CD4-positive, CD25-positive, alpha-beta regulatory T cell (primary cell): Measurements from ENCODE around the gene USP12. TPM values are rescaled to one million over a fixed set of nuclear protein-coding genes. Genes with fewer than 3 reads are reported as not detected.

Experiments used
- ATAC-seq, 2 donors: fragments of 150-1000 bp; cut with Tn5 transposase; one replicate each; pipeline ENCODE4 v1.10.0; 2021; ENCODE audit warnings: low read depth in 2 of 2, moderate number of reproducible peaks in 2 of 2, moderate library complexity in 1 of 2
- DNase-seq, 3 donors: peaks; one replicate each; pipeline versions ENCODE4 v3.0.0 to v3.0.0-alpha.2; 2012 to 2022; ENCODE audit warnings: mixed read lengths in 1 of 3
- H3K27ac ChIP-seq: one replicate; pipeline ENCODE4 v1.7.0; 2013; ENCODE audit warnings: mild to moderate bottlenecking, low read length; ENCODE audit not compliant: insufficient read depth, poor library complexity, severe bottlenecking
- H3K27me3 ChIP-seq: one replicate; pipeline ENCODE4 v1.7.0; 2013; ENCODE audit warnings: low read length; ENCODE audit not compliant: control insufficient read depth, insufficient read depth
- H3K36me3 ChIP-seq: one replicate; pipeline ENCODE4 v1.7.0; 2013; ENCODE audit warnings: mild to moderate bottlenecking, low read length, moderate library complexity; ENCODE audit not compliant: control insufficient read depth, insufficient read depth
- H3K4me1 ChIP-seq: 2 replicates; pipeline ENCODE4 v1.7.0; 2013; ENCODE audit warnings: mild to moderate bottlenecking, low read length; ENCODE audit not compliant: insufficient read depth, control insufficient read depth, poor library complexity, severe bottlenecking
- H3K4me3 ChIP-seq: one replicate; pipeline ENCODE4 v1.7.0; 2013; ENCODE audit warnings: low read depth, mild to moderate bottlenecking, low read length, moderate library complexity
- H3K9me3 ChIP-seq, 2 experiments: 1 replicate in 1 of 2; 2 replicates in 1 of 2; pipeline ENCODE4 v1.7.0; 2013; ENCODE audit warnings: low read length in 2 of 2, mild to moderate bottlenecking in 1 of 2, moderate library complexity in 1 of 2; ENCODE audit not compliant: control insufficient read depth in 2 of 2
- H3K27ac Mint-ChIP-seq, 3 donors: one replicate each; pipeline ENCODE4 v1.8.0; 2020 to 2022; ENCODE audit warnings: mild to moderate bottlenecking in 3 of 3, mixed read lengths in 3 of 3, moderate library complexity in 2 of 3
- H3K27me3 Mint-ChIP-seq: one replicate; pipeline ENCODE4 v1.8.0; 2022; ENCODE audit warnings: mild to moderate bottlenecking, mixed read lengths
- H3K36me3 Mint-ChIP-seq: one replicate; pipeline ENCODE4 v1.8.0; 2020; ENCODE audit warnings: mixed read lengths
- H3K4me1 Mint-ChIP-seq, 4 donors: one replicate each; pipeline ENCODE4 v1.8.0; 2020 to 2022; ENCODE audit warnings: mixed read lengths in 4 of 4, mild to moderate bottlenecking in 1 of 4
- H3K4me3 Mint-ChIP-seq, 4 donors: one replicate each; pipeline ENCODE4 v1.8.0; 2020 to 2022; ENCODE audit warnings: mild to moderate bottlenecking in 4 of 4, mixed read lengths in 4 of 4, moderate library complexity in 3 of 4
- H3K9me3 Mint-ChIP-seq, 7 donors: one replicate each; pipeline ENCODE4 v1.8.0; 2020 to 2022; ENCODE audit warnings: mixed read lengths in 7 of 7, mild to moderate bottlenecking in 3 of 7, moderate library complexity in 2 of 7
- polyA plus RNA-seq, 4 donors: library from polyadenylated mRNA; unstranded; fragments of 300-500 nt; fragmentation: Illumina TruSeq; gene quantifications; one replicate each; pipeline ENCODE4 v1.2.3, GENCODE V29; 2021
- total RNA-seq: library from RNA; stranded (reverse); gene quantifications from one replicate; pipeline ENCODE4 v1.2.3, GENCODE V29; 2022

USP12 gene
- total and polyA plus RNA-seq, 5 donors from 2014 or later = 13.5 to 67.6 (median 16.9) TPM

- DNase-seq = peak in 1 of 3 donors; percentile 16
- no peaks in the 10 kb centered on the region for H3K27me3 Mint-ChIP-seq
- peaks cover 3% of the 10 kb centered on the region for H3K36me3 Mint-ChIP-seq
- peaks cover 0 to 4% (median 0%) of the 10 kb centered on the region in 7 donors for H3K9me3 Mint-ChIP-seq
- peaks cover 0 to 5% (median 0%) of the 10 kb centered on the region in 4 donors for H3K4me1 Mint-ChIP-seq
- Histone ChIP-seq H3K9me3 (no peaks in the 10 kb centered on the region), H3K27ac (no peak overlapping the region), H3K36me3 (no peaks in the 10 kb centered on the region), H3K27me3 (no peaks in the 10 kb centered on the region), H3K4me3 (no peak overlapping the region), H3K4me1 (no peaks in the 10 kb centered on the region)
- ATAC-seq = no peak
- no peak overlapping the region for H3K4me3 Mint-ChIP-seq
- H3K27ac Mint-ChIP-seq = peak overlapping the region in 1 of 3 donors; percentile 82
These were observed 32.2 kb upstream of the USP12 start for GRCh38 chr13:27203854-27204253.

GRCh38 chr13:27203186-27203585, 31.6 kb upstream of the USP12 start:
- no peak overlapping the region for H3K27ac Mint-ChIP-seq
- no peaks in the 10 kb centered on the region for H3K27me3 Mint-ChIP-seq
- no peaks in the 10 kb centered on the region for H3K9me3 ChIP-seq
- H3K27ac ChIP-seq = no peak overlapping the region
- no peak for ATAC-seq
- H3K9me3 Mint-ChIP-seq = peaks cover 0 to 2% (median 0%) of the 10 kb centered on the region in 7 donors
- H3K4me3 Mint-ChIP-seq = no peak overlapping the region
- no peaks in the 10 kb centered on the region for H3K36me3 ChIP-seq
- H3K27me3 ChIP-seq = no peaks in the 10 kb centered on the region
- no peak overlapping the region for H3K4me3 ChIP-seq
- peaks cover 3% of the 10 kb centered on the region for H3K36me3 Mint-ChIP-seq
- peaks cover 0 to 5% (median 0%) of the 10 kb centered on the region in 4 donors for H3K4me1 Mint-ChIP-seq
- DNase-seq = no peak
- no peaks in the 10 kb centered on the region for H3K4me1 ChIP-seq

- ATAC-seq (no peak), DNase-seq (no peak)
- Mint-ChIP-seq H3K4me3 (no peak overlapping the region), H3K27ac (no peak overlapping the region), H3K9me3 (no peaks in the 10 kb centered on the region), H3K36me3 (no peaks in the 10 kb centered on the region), H3K4me1 (peaks cover 0 to 5% (median 0%) of the 10 kb centered on the region in 4 donors), H3K27me3 (peaks cover 4% of the 10 kb centered on the region)
- Histone ChIP-seq H3K4me1 (no peaks in the 10 kb centered on the region), H3K27ac (no peak overlapping the region), H3K9me3 (no peaks in the 10 kb centered on the region), H3K4me3 (no peak overlapping the region), H3K27me3 (no peaks in the 10 kb centered on the region), H3K36me3 (no peaks in the 10 kb centered on the region)
These were observed 30.1 kb upstream of the USP12 start for GRCh38 chr13:27201661-27202060.

- DNase-seq = no peak
- H3K9me3 Mint-ChIP-seq = peaks cover 0 to 2% (median 0%) of the 10 kb centered on the region in 7 donors
- no peak overlapping the region for H3K27ac Mint-ChIP-seq
- Histone ChIP-seq H3K9me3 (no peaks in the 10 kb centered on the region), H3K4me3 (no peak overlapping the region), H3K36me3 (no peaks in the 10 kb centered on the region), H3K27me3 (no peaks in the 10 kb centered on the region), H3K27ac (no peak overlapping the region), H3K4me1 (no peaks in the 10 kb centered on the region)
- ATAC-seq = no peak
- no peaks in the 10 kb centered on the region for H3K36me3 Mint-ChIP-seq
- H3K27me3 Mint-ChIP-seq = peaks cover 4% of the 10 kb centered on the region
- H3K4me1 Mint-ChIP-seq = peaks cover 0 to 5% (median 0%) of the 10 kb centered on the region in 4 donors
- no peak overlapping the region for H3K4me3 Mint-ChIP-seq
These were observed 28.9 kb upstream of the USP12 start for GRCh38 chr13:27200413-27201070.

GRCh38 chr13:27199696-27200095, 28.1 kb upstream of the USP12 start:
- DNase-seq (no peak), ATAC-seq (no peak)
- Histone ChIP-seq H3K9me3 (no peaks in the 10 kb centered on the region), H3K4me1 (no peaks in the 10 kb centered on the region), H3K27ac (no peak overlapping the region), H3K27me3 (peaks cover 5% of the 10 kb centered on the region), H3K4me3 (no peak overlapping the region), H3K36me3 (no peaks in the 10 kb centered on the region)
- Mint-ChIP-seq H3K27ac (no peak overlapping the region), H3K36me3 (no peaks in the 10 kb centered on the region), H3K9me3 (peaks cover 0 to 4% (median 0%) of the 10 kb centered on the region in 7 donors), H3K27me3 (peaks cover 13% of the 10 kb centered on the region), H3K4me3 (no peak overlapping the region), H3K4me1 (peaks cover 0 to 5% (median 0%) of the 10 kb centered on the region in 4 donors)

- H3K27me3 Mint-ChIP-seq = peaks cover 17% of the 10 kb centered on the region
- Histone ChIP-seq H3K27me3 (peaks cover 5% of the 10 kb centered on the region), H3K4me3 (no peak overlapping the region), H3K27ac (no peak overlapping the region), H3K4me1 (no peaks in the 10 kb centered on the region), H3K9me3 (no peaks in the 10 kb centered on the region), H3K36me3 (no peaks in the 10 kb centered on the region)
- H3K27ac Mint-ChIP-seq = no peak overlapping the region
- ATAC-seq (no peak), DNase-seq (no peak)
- H3K36me3 Mint-ChIP-seq = no peaks in the 10 kb centered on the region
- peaks cover 0 to 4% (median 0%) of the 10 kb centered on the region in 7 donors for H3K9me3 Mint-ChIP-seq
- no peak overlapping the region for H3K4me3 Mint-ChIP-seq
- peaks cover 0 to 5% (median 0%) of the 10 kb centered on the region in 4 donors for H3K4me1 Mint-ChIP-seq
These were observed 27.6 kb upstream of the USP12 start for GRCh38 chr13:27199211-27199610.

GRCh38 chr13:27194895-27195764, 23.5 kb upstream of the USP12 start:
- Mint-ChIP-seq H3K4me1 (no peaks in the 10 kb centered on the region), H3K27me3 (peaks cover 29% of the 10 kb centered on the region), H3K9me3 (peaks cover 0 to 5% (median 0%) of the 10 kb centered on the region in 7 donors), H3K27ac (no peak overlapping the region), H3K4me3 (no peak overlapping the region), H3K36me3 (no peaks in the 10 kb centered on the region)
- Histone ChIP-seq H3K9me3 (no peaks in the 10 kb centered on the region), H3K27ac (no peak overlapping the region), H3K27me3 (peaks cover 5% of the 10 kb centered on the region), H3K36me3 (no peaks in the 10 kb centered on the region), H3K4me1 (no peaks in the 10 kb centered on the region), H3K4me3 (no peak overlapping the region)
- peak in 1 of 3 donors; percentile 24 for DNase-seq
- no peak for ATAC-seq
